ENCODE results near the gene RELN. TPM values are rescaled to one million over a fixed set of nuclear protein-coding genes. Genes with fewer than 3 reads are reported as not detected.
"Not testable (repeated sequence)": the region's sequence is repeated elsewhere in the genome, so short reads cannot be mapped to it uniquely, and the experiment has no call there.

The RELN gene
- total and polyA plus RNA-seq, 4 donors, result 31.9 to 131 (median 69.7) TPM

GRCh38 chr7:103915680-103916357 lies 73.6 kb downstream of the RELN start:
- no peaks in the 10 kb centered on the region for H3K9me3 ChIP-seq (ENCODE audit: control insufficient read depth, insufficient read depth, low read length)
- H3K4me1 ChIP-seq (ENCODE audit: control insufficient read depth, insufficient read depth, low read length), result no peaks in the 10 kb centered on the region
- H3K4me3 ChIP-seq (ENCODE audit: low read depth, low read length), result no peak overlapping the region
- no peak for DNase-seq (ENCODE audit: low read depth in 4 of 6, low spot score in 6 of 6)
- no peaks in the 10 kb centered on the region for H3K36me3 ChIP-seq (ENCODE audit: control insufficient read depth, insufficient read depth, low read length)
- 78% methylated on average over 1 of the region's 1 CpG for WGBS (ENCODE audit: insufficient coverage)
- no peak overlapping the region for H3K27ac ChIP-seq (ENCODE audit: low read depth, low read length)
- no peaks in the 10 kb centered on the region for H3K27me3 ChIP-seq (ENCODE audit: control insufficient read depth, insufficient read depth, low read length)

DNA sequence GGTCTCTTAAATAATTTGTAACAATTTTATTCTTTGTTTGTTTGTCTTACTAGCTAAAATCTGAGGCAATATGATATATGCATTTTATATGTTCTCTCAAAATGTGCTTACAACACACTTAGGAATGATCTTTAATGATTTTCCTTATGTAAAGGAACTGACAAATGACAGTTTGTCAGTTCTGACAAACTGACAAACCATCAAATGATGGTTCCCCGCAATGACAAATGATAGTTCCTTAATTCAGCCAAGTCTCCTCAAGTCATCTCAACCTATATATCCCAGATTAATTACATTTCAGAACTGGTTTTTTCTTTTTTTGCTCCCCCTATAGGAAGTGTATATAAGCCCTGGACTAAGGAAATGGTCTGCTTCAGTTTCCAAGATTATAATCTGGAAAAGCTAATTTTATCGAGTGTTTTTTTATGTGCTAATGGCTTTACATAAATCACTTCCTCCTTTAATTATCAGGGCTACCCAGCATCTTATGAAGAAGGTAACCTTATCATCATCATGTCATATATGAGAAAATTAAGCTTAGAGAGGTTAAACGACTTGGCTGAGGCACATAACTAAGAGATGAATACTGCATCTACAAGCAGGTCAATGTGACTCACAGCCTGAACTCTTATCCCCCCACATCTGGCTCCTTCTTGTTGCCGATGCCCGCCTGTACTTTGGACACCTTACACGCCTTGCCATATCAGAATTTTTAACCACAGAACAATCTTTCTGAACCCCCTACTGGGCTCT lies 75.1 kb downstream of the RELN start:
- 97% methylated on average over 4 of the region's 6 CpGs for WGBS (ENCODE audit: insufficient coverage)
- H3K36me3 ChIP-seq (ENCODE audit: control insufficient read depth, insufficient read depth, low read length), result no peaks in the 10 kb centered on the region
- H3K27ac ChIP-seq (ENCODE audit: low read depth, low read length), result no peak overlapping the region
- no peak overlapping the region for H3K4me3 ChIP-seq (ENCODE audit: low read depth, low read length)
- no peak for DNase-seq (ENCODE audit: low read depth in 4 of 6, low spot score in 6 of 6)
- H3K4me1 ChIP-seq (ENCODE audit: control insufficient read depth, insufficient read depth, low read length), result no peaks in the 10 kb centered on the region
- no peaks in the 10 kb centered on the region for H3K27me3 ChIP-seq (ENCODE audit: control insufficient read depth, insufficient read depth, low read length)
- H3K9me3 ChIP-seq (ENCODE audit: control insufficient read depth, insufficient read depth, low read length), result no peaks in the 10 kb centered on the region

GRCh38 chr7:103912891-103913605 lies 76.4 kb downstream of the RELN start:
- no peak overlapping the region for H3K4me3 ChIP-seq (ENCODE audit: low read depth, low read length)
- H3K4me1 ChIP-seq (ENCODE audit: control insufficient read depth, insufficient read depth, low read length), result no peaks in the 10 kb centered on the region
- no peak overlapping the region for H3K27ac ChIP-seq (ENCODE audit: low read depth, low read length)
- DNase-seq (ENCODE audit: low read depth in 4 of 6, low spot score in 6 of 6), result peak in 1 of 6 donors; percentile 27
- no peaks in the 10 kb centered on the region for H3K36me3 ChIP-seq (ENCODE audit: control insufficient read depth, insufficient read depth, low read length)
- no peaks in the 10 kb centered on the region for H3K9me3 ChIP-seq (ENCODE audit: control insufficient read depth, insufficient read depth, low read length)
- no peaks in the 10 kb centered on the region for H3K27me3 ChIP-seq (ENCODE audit: control insufficient read depth, insufficient read depth, low read length)
- no CpG with 5 or more reads among the region's 1 CpG for WGBS (ENCODE audit: insufficient coverage)

DNA sequence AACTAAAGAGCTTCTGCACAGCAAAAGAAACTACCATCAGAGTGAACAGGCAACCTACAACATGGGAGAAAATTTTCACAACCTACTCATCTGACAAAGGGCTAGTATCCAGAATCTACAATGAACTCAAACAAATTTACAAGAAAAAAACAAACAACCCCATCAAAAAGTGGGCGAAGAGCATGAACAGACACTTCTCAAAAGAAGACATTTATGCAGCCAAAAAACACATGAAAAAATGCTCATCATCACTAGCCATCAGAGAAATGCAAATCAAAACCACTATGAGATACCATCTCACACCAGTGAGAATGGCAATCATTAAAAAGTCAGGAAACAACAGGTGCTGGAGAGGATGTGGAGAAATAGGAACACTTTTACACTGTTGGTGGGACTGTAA lies 78.4 kb downstream of the RELN start:
- DNase-seq (ENCODE audit: low read depth in 4 of 6, low spot score in 6 of 6); H3K9me3 ChIP-seq (ENCODE audit: control insufficient read depth, insufficient read depth, low read length); H3K27ac ChIP-seq (ENCODE audit: low read depth, low read length); H3K4me3 ChIP-seq (ENCODE audit: low read depth, low read length); H3K4me1 ChIP-seq (ENCODE audit: control insufficient read depth, insufficient read depth, low read length); H3K36me3 ChIP-seq (ENCODE audit: control insufficient read depth, insufficient read depth, low read length); H3K27me3 ChIP-seq (ENCODE audit: control insufficient read depth, insufficient read depth, low read length): not testable (repeated sequence)
- WGBS (ENCODE audit: insufficient coverage), result no CpG with 5 or more reads among the region's 1 CpG

DNA sequence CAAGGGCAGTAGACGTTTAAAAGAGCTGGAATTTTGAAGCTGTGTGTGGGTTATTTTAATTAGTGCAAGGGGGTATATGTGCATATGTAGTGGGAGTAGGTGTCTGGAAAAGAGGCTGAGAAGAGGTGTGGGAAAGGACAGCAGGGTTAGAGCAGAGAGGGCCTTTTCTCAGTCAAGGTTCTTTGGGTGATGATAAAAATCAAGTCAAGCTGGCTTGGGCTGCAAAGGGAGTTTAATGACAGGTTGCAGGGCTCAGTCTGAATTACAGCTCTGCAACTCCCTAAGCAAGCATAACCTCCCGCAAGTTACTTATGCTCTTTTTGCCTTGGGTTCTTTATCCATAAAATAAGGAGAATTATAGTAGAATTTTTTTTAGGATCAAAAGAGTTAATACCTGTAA lies 83.5 kb downstream of the RELN start:
- 40% methylated on average over 1 of the region's 2 CpGs for WGBS (ENCODE audit: insufficient coverage)

GRCh38 chr7:103902917-103903316 lies 86.5 kb downstream of the RELN start:
- Histone ChIP-seq H3K27me3 (ENCODE audit: control insufficient read depth, insufficient read depth, low read length) (no peaks in the 10 kb centered on the region), H3K36me3 (ENCODE audit: control insufficient read depth, insufficient read depth, low read length) (no peaks in the 10 kb centered on the region), H3K9me3 (ENCODE audit: control insufficient read depth, insufficient read depth, low read length) (no peaks in the 10 kb centered on the region), H3K4me1 (ENCODE audit: control insufficient read depth, insufficient read depth, low read length) (no peaks in the 10 kb centered on the region), H3K27ac (ENCODE audit: low read depth, low read length) (no peak overlapping the region), H3K4me3 (ENCODE audit: low read depth, low read length) (no peak overlapping the region)
- DNase-seq (ENCODE audit: low read depth in 4 of 6, low spot score in 6 of 6), result no peak
- 67% methylated on average over 1 of the region's 3 CpGs for whole genome bisulfite sequencing (ENCODE audit: insufficient coverage)

More for the DNA sequence above, 83.5 kb downstream of the RELN start:
- no peak overlapping the region for H3K4me3 ChIP-seq (ENCODE audit: low read depth, low read length)
- H3K27me3 ChIP-seq (ENCODE audit: control insufficient read depth, insufficient read depth, low read length), result no peaks in the 10 kb centered on the region
- H3K27ac ChIP-seq (ENCODE audit: low read depth, low read length), result no peak overlapping the region
- DNase-seq (ENCODE audit: low read depth in 4 of 6, low spot score in 6 of 6), result no peak
- no peaks in the 10 kb centered on the region for H3K9me3 ChIP-seq (ENCODE audit: control insufficient read depth, insufficient read depth, low read length)
- H3K36me3 ChIP-seq (ENCODE audit: control insufficient read depth, insufficient read depth, low read length), result no peaks in the 10 kb centered on the region
- H3K4me1 ChIP-seq (ENCODE audit: control insufficient read depth, insufficient read depth, low read length), result no peaks in the 10 kb centered on the region

DNA sequence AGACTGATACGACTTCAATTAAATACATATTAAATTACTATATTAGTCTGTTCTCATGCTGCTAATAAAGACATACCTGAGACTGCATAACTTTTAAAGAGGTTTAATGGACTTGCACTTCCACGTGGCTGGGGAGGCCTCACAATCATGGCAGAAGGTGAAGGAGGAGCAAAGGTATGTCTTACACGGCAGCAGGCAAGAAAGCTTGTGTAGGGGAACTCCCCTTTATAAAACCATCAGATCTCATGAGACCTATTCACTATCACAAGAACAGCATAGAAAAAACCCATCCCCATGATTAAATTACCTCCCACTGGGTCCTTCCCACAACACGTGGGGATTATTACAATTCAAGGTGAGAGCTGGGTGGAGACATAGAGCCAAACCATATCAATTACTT lies 92.6 kb downstream of the RELN start:
- H3K27me3 ChIP-seq (ENCODE audit: control insufficient read depth, insufficient read depth, low read length); H3K36me3 ChIP-seq (ENCODE audit: control insufficient read depth, insufficient read depth, low read length); H3K9me3 ChIP-seq (ENCODE audit: control insufficient read depth, insufficient read depth, low read length); H3K4me3 ChIP-seq (ENCODE audit: low read depth, low read length); H3K4me1 ChIP-seq (ENCODE audit: control insufficient read depth, insufficient read depth, low read length); DNase-seq (ENCODE audit: low read depth in 4 of 6, low spot score in 6 of 6); H3K27ac ChIP-seq (ENCODE audit: low read depth, low read length): not testable (repeated sequence)
- WGBS (ENCODE audit: insufficient coverage), result no CpG with 5 or more reads among the region's 4 CpGs

DNA sequence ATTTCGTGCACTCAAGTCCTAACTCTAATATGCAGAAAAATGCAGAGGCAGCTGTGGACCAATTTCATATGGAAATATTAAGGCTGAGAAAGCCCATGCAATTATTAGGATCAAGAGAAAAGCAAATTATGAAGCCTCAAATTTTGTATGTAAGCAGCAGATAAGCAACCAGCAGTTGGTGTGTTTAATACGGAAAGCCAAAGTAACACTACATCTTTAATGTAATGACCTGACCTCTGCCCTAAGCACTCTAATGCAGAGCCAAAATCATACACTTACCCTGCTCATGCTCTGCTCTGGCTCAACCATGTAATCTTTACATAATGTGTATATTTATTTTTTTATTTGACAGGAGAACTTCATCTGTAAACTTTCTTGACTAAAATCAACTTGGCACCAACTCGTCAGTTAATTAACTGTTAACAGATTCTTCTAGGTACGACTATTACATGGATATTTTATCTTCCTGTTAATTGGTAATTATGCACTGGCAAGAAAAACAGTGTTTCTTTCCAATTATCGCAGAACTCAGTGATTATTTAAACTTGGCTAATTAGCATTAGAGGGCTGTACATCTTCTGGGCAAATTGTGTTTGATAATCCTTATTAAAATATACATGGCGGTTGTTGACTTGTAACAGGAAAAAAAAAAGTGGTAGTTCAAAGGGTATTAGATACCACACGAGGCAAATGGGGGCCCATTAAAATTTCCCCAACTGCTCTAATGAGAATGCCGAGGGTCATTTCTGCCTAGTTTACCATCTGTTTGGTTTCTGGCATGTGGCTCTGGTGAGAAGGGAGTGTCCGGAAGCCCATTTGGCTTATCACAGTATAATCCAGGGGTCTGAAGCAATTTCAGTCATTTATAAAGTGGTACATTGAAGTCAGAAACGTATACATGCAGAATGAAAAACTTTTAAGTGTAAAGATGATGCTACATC lies 94.5 kb downstream of the RELN start:
- no peaks in the 10 kb centered on the region for H3K9me3 ChIP-seq (ENCODE audit: control insufficient read depth, insufficient read depth, low read length)
- H3K27ac ChIP-seq (ENCODE audit: low read depth, low read length), result no peak overlapping the region
- H3K27me3 ChIP-seq (ENCODE audit: control insufficient read depth, insufficient read depth, low read length), result no peaks in the 10 kb centered on the region
- H3K36me3 ChIP-seq (ENCODE audit: control insufficient read depth, insufficient read depth, low read length), result no peaks in the 10 kb centered on the region
- H3K4me3 ChIP-seq (ENCODE audit: low read depth, low read length), result no peak overlapping the region
- 72% methylated on average over 2 of the region's 10 CpGs for WGBS (ENCODE audit: insufficient coverage)
- no peaks in the 10 kb centered on the region for H3K4me1 ChIP-seq (ENCODE audit: control insufficient read depth, insufficient read depth, low read length)
- DNase-seq (ENCODE audit: low read depth in 4 of 6, low spot score in 6 of 6), result peak in 2 of 6 donors; percentile 56 to 69

- H3K9me3 ChIP-seq (ENCODE audit: control insufficient read depth, insufficient read depth, low read length), result no peaks in the 10 kb centered on the region
- H3K27me3 ChIP-seq (ENCODE audit: control insufficient read depth, insufficient read depth, low read length), result no peaks in the 10 kb centered on the region
- H3K27ac ChIP-seq (ENCODE audit: low read depth, low read length), result no peak overlapping the region
- no peaks in the 10 kb centered on the region for H3K36me3 ChIP-seq (ENCODE audit: control insufficient read depth, insufficient read depth, low read length)
- no peak for DNase-seq (ENCODE audit: low read depth in 4 of 6, low spot score in 6 of 6)
- no CpG with 5 or more reads among the region's 2 CpGs for WGBS (ENCODE audit: insufficient coverage)
- H3K4me1 ChIP-seq (ENCODE audit: control insufficient read depth, insufficient read depth, low read length), result no peaks in the 10 kb centered on the region
- no peak overlapping the region for H3K4me3 ChIP-seq (ENCODE audit: low read depth, low read length)
These were observed 96.1 kb downstream of the RELN start for GRCh38 chr7:103893350-103893749.
